GM21576 (cell line): ENCODE results near the gene CXCL5.
"Not testable (repeated sequence)": the region's sequence is repeated elsewhere in the genome, so short reads cannot be mapped to it uniquely, and the experiment has no call there.

ENCODE experiments used
- ATAC-seq: cut with Tn5 transposase; IDR thresholded peaks from one replicate; pipeline ENCODE4 v1.9.1; 2021; ENCODE audit warnings: mild to moderate bottlenecking, moderate library complexity; ENCODE audit not compliant: unreplicated experiment

The CXCL5 gene

DNA sequence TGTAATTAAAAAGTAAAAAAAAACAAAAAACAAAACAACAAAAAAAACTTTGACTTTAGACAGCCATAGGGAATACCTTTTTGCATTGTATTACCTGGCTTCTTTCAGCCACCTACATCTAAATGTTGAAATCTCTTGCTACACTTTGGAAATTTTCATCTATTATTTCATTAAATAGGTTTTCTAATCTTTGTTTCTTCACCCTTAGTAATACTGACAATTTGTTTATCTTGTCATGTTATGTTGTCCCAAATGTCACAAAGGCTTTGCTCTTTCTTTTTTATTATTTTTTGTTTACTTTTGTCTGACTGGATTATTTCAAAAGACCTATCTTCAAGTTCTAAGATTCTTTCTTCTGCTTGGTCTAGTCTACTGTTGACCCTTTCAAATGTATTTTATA lies 24.1 kb downstream of the CXCL5 start:
- ATAC-seq: no peak

DNA sequence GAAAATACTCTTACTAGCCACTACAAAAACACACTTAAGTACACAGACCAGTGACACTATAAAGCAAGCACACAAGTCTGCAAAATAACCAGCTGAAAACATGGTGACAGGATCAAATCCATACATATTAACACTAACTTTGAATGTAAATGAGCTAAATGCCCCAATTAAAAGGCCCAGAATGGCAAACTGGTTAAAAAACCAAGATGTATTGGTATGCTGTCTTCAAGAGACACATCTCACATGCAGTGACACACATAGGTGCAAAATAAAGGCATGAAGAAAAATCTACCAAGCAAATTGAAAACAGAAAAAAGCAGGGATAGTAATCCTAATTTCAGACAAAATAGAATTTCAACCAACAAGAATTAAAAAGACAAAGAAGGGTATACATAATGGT lies 27.5 kb downstream of the CXCL5 start:
- no peak for ATAC-seq

DNA sequence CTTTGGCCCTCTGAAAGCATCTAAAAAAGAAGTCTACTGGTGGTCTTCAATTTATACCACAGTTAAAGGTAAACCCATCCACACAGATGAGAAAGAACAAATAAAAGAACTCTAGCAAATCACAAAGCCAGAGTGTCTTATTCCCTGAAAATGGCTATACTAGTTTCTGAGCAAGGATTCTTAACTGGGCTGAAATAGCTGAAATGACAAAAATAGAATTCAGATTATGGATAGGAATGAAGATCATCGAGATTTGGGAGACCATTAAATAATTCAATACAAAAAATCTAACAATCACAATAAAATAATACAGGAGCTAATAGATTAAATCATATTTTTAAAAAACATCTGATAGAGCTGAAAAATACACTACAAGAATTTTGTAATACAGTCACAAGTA lies 28.5 kb downstream of the CXCL5 start:
- ATAC-seq: no peak

DNA sequence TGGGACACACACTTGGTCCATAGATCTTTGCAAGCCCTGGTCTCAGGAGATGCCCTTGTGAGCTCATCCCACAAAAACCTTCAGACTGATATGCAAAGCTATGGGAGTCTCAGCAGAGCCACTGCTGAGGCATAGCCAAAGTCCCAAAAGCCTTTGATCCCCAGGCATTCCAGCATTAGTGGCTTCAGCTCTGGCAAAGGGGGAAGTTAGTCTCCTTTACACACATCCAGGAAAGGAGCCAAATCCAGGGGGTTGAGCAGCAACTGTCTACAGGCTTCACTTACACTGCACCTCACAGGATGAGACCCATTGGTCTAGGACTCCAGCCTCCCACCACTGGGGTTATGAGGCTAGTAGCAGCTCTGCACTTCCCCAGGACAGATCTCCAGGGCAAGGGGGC lies 30.6 kb downstream of the CXCL5 start:
- no peak for ATAC-seq

DNA sequence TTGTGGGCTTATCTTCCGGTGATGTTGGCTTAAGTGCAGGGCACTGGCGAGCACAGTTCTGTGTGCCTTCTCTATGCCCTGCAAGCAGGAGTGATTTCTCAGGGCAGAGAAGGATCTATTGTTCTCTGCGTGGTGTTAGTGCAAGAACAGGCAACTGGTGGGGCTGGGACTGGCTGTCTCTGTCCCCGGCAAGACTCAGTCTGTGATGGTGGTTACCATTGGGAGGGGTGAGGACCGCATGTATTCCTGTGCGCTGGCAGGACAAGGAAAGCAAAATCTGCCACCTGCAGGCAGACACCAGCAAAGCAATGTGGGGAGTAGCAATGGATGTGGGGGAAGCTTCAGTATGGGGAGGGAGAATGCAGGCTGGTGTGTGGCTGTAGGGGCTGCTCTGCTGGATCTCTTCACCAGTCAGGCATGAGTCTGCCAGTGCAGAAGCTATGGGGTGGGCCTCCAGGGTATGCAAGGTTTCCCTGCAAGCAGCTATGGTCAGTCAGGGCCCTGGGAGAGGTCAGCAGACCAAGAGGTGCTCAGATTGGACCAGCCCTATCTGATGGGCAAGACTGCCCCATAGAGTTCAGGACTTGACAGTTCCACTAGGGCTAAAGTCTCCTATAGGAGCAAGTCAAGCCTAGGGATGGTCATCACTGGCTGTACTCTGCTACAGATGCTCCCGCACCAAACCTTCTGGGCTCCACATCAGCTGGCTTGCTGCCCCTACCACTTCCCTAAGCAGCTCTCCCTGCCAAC lies 33.4 kb downstream of the CXCL5 start:
- no peak for ATAC-seq

DNA sequence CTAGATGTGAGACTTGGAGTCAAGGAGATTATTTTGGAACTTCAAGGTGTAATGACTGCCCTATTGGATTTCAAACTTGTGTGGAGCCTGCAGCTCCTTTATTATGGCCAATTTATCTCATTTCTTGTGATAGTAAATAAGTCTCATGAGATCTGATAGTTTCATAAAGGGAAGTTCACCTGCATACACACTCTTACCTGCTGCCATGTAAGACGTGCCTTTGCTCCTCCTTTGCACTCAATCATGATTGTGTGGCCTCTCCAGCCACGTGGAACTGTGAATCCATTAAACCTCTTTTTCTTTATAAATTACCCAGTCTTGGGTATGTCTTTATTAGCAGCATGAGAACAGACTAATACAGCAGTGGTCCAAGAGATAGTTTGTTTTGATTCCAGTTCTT lies 35.8 kb downstream of the CXCL5 start:
- no peak for ATAC-seq

DNA sequence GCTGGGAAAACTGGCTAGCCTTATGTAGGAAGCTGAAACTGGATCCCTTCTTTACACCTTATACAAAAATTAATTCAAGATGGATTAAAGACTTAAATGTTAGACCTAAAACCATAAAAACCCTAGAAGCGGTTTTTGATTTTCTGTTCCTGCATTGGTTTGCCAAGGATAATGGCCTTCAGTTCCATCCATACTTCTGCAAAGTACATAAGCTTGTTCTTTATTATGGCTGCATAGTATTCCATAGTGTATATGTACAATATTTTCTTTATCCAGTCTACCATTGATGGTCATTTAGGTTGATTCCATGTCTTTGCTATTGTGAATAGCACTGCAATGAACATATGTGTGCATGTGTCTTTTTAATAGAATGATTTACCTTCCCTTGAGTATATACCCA lies 39.4 kb downstream of the CXCL5 start:
- not testable (repeated sequence) for ATAC-seq

DNA sequence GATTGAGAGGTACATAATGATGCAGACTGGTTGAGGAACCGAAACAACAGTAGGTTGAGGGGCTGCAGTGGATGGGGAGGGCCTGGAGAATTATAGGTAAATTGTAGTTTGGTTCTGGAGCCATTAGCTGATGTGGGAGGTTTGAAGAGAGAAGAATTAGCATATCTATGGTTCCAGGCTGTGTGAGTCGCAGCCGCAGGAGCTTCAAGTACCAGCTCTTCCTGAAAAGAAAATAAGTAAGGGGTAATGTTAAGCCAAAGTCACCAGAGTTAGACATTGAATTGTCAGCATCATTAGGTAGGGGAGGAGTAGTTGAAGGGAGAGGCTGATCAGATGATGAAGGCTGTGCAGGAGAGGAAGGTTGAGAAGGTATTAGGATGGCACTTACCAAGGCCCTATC lies 46.1 kb downstream of the CXCL5 start:
- ATAC-seq: no peak

DNA sequence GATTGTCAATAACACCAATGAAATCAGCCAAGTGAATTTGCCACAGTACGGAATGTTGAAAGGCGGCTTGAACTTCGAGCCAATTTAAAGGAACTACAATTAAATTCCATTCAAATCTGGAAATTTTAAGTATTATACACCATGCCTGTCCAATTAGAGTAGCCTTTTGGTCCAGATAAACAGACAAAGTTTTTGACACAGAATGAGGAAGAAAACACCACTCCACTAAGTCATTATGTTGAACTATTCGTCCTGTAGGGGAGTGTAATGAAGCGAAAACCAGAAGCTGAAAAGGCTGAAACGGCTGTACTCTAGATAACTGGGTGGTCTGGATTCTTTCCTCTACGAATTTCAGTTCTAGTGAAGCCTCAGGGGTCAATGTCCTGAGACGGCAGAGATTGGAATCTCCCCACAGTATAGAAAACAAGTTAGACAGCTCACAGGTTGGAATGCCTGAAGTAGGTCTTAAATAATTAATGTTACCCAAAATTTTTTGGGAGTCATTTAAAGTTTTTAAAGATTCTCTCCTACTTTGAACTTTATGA lies 48.0 kb downstream of the CXCL5 start:
- ATAC-seq: not testable (repeated sequence)

DNA sequence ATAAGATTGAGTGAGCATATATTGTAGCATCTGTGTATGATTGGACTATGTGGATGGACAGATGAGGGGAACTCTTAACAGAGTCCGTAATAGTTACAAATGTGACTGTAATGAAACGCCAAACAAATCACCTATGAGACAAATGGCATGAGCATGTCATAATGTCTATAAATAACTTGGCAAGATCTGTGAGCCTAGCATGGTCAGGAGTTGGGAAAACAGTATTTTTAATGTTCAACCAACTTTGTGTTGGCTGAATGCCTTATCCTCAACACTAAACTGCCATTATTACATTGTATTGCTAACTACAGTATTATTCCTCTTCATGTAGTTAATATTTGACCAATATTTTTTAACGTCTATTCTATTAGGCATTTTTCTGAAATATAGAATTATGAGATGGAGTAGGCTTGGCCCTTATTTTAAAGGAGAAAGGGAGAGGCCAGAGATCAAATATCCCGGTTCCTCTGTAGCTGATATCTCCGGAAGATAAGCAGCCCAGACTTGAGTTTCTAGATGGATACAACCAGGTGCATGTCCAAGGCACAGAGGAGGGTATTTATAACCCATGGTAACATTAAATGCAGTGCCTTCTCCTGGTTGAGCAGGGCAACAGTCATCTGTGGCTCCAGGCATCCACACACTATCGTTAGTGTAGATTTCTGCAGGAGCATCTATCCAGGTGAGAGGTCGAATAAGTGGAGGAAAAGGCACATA lies 49.3 kb downstream of the CXCL5 start:
- ATAC-seq: no peak

DNA sequence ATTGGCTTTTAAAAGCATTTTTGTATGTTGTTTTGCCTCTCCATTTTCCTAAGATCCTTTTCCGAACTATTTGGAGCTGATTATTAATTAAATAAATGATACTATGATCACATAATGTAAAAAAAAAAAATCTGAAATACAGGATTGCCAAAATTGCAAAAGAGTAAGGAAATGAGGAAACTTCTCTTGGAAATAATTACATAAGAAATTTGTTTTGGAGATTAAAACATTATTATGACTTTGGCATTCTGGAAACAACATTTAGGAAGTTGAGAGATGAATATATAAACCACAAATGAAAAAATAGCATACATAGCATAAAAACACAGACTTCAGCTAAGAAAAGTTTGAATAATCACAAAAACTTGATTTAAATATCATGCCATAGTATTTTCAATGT lies 50.2 kb downstream of the CXCL5 start:
- ATAC-seq: no peak

DNA sequence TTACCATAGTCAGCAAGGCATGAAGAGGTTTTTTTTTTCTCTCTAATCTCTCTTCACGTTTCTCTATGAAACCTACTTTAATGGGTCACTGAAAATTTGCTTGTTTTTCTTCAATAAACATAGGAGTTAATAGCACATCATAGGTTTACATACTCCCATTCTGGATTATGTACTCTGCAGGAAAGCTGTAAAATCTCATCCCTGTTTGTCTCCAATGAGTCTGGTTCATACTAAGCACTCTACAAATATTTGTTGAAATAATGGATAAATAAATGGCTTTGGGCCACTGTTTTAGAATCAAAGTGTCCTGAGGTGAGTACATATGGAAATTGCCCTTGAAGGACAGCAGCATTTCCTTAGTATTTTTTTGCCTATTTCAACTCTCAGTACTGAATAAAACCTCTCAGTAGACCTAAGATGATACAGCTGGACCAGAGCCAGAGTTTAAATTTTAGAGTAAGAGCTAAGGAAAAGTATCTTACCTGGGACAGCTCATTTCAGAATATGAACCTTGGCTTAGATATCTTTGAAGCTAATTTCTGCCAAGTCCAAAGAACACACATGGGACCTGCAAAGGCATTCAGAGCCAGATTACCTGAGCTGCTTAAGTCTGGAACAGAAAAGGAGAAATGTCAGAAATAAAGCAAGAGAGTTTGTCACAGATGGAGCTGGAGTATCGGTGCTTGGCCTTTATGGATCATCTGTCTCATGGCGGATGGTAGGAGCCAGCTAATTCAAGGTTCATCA lies 51.1 kb downstream of the CXCL5 start:
- ATAC-seq: no peak

DNA sequence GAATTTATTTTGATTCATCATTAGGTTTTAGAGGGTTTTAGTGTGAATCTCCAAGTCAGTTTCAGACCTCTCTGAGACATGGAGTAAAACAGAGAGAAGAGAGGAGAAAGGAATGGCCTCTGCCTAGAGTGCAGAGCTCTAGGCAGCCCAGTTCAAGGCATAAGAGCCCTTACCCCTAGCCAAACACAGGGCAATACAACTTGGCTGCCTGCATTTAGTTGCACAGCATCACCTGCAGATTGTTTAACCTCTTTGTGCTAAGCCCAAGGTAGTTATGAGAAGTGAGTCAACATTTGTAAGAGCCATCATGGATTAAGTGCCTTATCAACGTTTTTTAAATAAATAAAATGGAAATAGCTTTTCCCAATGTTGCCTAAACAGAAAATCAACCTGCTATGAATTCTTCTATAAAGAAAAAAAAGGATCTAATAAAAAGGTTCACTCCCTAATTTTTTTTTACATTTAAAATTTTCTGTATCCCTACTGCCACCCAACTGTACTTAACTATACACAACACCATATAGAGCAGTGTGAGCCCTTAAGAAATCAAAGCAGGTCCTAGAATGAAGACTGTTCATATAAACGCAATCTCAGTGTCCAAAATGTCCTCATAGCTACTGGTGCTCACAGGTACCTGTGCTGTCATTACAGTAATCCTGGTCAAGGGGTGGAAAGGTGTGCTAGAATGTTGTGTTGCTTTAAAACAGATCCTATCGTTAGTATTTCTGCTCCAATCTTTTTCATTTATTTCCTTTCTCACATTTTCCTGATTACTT lies 52.6 kb downstream of the CXCL5 start:
- no peak for ATAC-seq
